Small intestine (tissue), 7 donors: Measurements from ENCODE around the gene MTHFD1. TPM values are rescaled to one million over a fixed set of nuclear protein-coding genes. Genes with fewer than 3 reads are reported as not detected.

Source experiments
- DNase-seq, 2 donors: peaks; one replicate each; pipeline versions ENCODE4 v3.0.0 to v3.0.0-alpha.2; 2013
- FAIRE-seq: peaks from 2 replicates; lab custom pipeline; 2012; peaks lifted over from hg19 to GRCh38; lab: Jason Lieb, UNC
- H3K27ac ChIP-seq, 3 donors: one replicate each; pipeline ENCODE4 v1.5.1; 2013; ENCODE audit warnings: low read length in 2 of 3, mild to moderate bottlenecking in 2 of 3, control low read depth in 1 of 3, inconsistent platforms in 1 of 3, low read depth in 1 of 3, moderate library complexity in 1 of 3
- H3K27me3 ChIP-seq, 3 donors: one replicate each; pipeline ENCODE4 v1.6.1; 2013; ENCODE audit warnings: low read length in 3 of 3, inconsistent platforms in 1 of 3; ENCODE audit not compliant: control insufficient read depth in 3 of 3, insufficient read depth in 3 of 3
- H3K36me3 ChIP-seq, 3 donors: one replicate each; pipeline ENCODE4 v1.6.1; 2013; ENCODE audit warnings: low read length in 3 of 3, inconsistent platforms in 1 of 3, low read depth in 1 of 3, mild to moderate bottlenecking in 1 of 3, moderate library complexity in 1 of 3; ENCODE audit not compliant: control insufficient read depth in 3 of 3, insufficient read depth in 2 of 3
- H3K4me1 ChIP-seq, 3 donors: one replicate each; pipeline ENCODE4 v1.6.1; 2013; ENCODE audit warnings: low read length in 2 of 3, inconsistent platforms in 1 of 3, low read depth in 1 of 3, mild to moderate bottlenecking in 1 of 3, moderate library complexity in 1 of 3; ENCODE audit not compliant: control insufficient read depth in 3 of 3, insufficient read depth in 2 of 3
- H3K4me3 ChIP-seq, 3 donors: one replicate each; pipeline ENCODE4 v1.5.1; 2013; ENCODE audit warnings: low read length in 3 of 3, control low read depth in 1 of 3, inconsistent platforms in 1 of 3, low read depth in 1 of 3, mild to moderate bottlenecking in 1 of 3, moderate library complexity in 1 of 3
- H3K9me3 ChIP-seq, 2 donors: one replicate each; pipeline ENCODE4 v1.6.1; 2013; ENCODE audit warnings: low read depth in 1 of 2, low read length in 1 of 2; ENCODE audit not compliant: control insufficient read depth in 2 of 2, insufficient read depth in 1 of 2
- WGBS, 3 donors: extraction: QIAGEN DNeasy Blood & Tissue Kit; methylation state at CpG; one replicate each; pipeline ENCODE4 v1.1.7; 2013; 5-methylcytosine and 5-hydroxymethylcytosine counted together
- polyA plus RNA-seq, 4 donors: library from polyadenylated mRNA; stranded (reverse) in 3 of 4; unstranded in 1 of 4; fragments of 200-250 nt in 3 of 4; fragments of 120-200 nt in 1 of 4; gene quantifications; one replicate each; pipeline versions ENCODE4 v1.2.1 to v1.2.3, GENCODE V29; 2013
- donor health status: healthy with polysubstance abuse.
- donor health status: control.
- donor health status: control.
- donor health status: Bipolar disorder and iron deficiency.
- donor health status: healthy.

Gene MTHFD1
- polyA plus RNA-seq, 4 donors = 12.4 to 62.2 (median 32.1) TPM

- Histone ChIP-seq H3K27ac (peak overlapping the region in 1 of 3 donors; percentile 37), H3K4me1 (peaks cover 0 to 30% (median 9%) of the 10 kb centered on the region in 3 donors), H3K9me3 (no peaks in the 10 kb centered on the region), H3K27me3 (no peaks in the 10 kb centered on the region), H3K36me3 (no peaks in the 10 kb centered on the region), H3K4me3 (no peak overlapping the region)
- DNase-seq = no peak
- no peak for FAIRE-seq
- WGBS, 3 donors = 53 to 73% (median 60%) methylated on average over 4 of the region's 4 CpGs
Measured at GRCh38 chr14:64507376-64508156, 119.4 kb downstream of the MTHFD1 start.

DNA sequence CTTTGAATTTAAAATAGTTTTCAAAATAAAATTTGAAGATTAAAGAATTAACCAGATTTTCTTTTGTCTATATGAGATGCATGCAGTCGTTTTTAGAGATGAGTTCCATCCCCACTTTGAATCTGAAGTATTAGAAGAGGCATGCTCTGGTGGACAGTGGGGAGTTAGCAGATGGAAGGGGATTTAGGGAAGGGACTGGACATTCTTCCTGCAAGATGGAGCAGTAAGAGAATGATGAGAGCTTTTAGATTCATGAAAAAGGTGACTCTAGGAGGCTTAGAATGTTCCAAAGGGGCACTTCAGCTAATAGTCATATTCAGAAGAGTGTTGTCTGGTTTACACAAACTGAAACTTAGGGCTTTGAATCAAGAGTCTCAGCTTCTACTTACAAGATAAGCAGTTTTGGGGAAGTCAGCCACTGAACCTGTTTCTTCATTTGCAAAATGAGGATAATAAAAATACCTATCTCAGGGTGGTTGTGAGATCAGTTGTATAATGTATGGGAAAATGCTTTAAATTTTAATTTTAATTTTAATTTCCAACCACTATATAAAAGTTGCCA is 120.1 kb downstream of the MTHFD1 start:
- FAIRE-seq = no peak

DNA sequence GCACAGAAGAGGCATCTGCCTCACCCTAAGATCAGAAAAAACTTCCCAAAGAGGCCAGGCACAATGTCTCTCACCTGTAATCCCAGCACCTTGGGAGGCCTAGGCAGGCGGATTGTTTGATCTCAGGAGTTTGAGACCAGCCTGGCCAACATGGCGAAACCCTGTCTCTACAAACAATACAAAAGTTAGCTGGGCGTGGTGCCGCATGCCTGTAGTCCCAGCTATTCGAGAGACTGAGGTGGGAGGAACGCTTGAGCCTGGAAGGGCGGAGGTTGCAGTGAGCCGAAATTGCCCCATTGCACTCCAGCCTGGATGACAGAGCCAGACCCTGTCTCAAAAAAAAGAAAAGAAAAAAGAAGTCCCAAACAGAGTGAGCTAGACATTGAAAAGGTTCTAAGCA is 120.9 kb downstream of the MTHFD1 start:
- 84 to 89% (median 87%) methylated on average over 8 of the region's 8 CpGs for WGBS, 3 donors
- no peaks in the 10 kb centered on the region for H3K9me3 ChIP-seq
- no peak overlapping the region for H3K27ac ChIP-seq
- DNase-seq = no peak
- H3K4me1 ChIP-seq = peaks cover 0 to 29% (median 8%) of the 10 kb centered on the region in 3 donors
- no peak for FAIRE-seq
- no peaks in the 10 kb centered on the region for H3K27me3 ChIP-seq
- no peak overlapping the region for H3K4me3 ChIP-seq
- H3K36me3 ChIP-seq = no peaks in the 10 kb centered on the region

More for the DNA sequence above, 120.1 kb downstream of the MTHFD1 start:
- no peaks in the 10 kb centered on the region for H3K9me3 ChIP-seq
- H3K4me1 ChIP-seq = peaks cover 0 to 29% (median 8%) of the 10 kb centered on the region in 3 donors
- no peak for DNase-seq
- H3K36me3 ChIP-seq = no peaks in the 10 kb centered on the region
- H3K27ac ChIP-seq = no peak overlapping the region
- no peak overlapping the region for H3K4me3 ChIP-seq
- 24 to 32% (median 32%) methylated on average over 1 of the region's 1 CpG for WGBS, 3 donors
- no peaks in the 10 kb centered on the region for H3K27me3 ChIP-seq

Other genes starting within 250 kb of the MTHFD1 start
- gene ESR2, start 94.0 kb upstream of the MTHFD1 start, polyA plus RNA-seq = under 1 TPM in 2 of 4 donors, not detected in 2; 0.19 to 0.58 TPM
- gene AKAP5, start 77.1 kb downstream of the MTHFD1 start, polyA plus RNA-seq = 1 to 10 TPM in 1 of 4 donors, under 1 TPM in 3; 0.27 to 6.9 (median 0.58) TPM
- gene ZBTB25, start 115.5 kb downstream of the MTHFD1 start, polyA plus RNA-seq = 10 to 100 TPM in 1 of 4 donors, 1 to 10 TPM in 1, under 1 TPM in 2; 0.81 to 11.4 (median 1.7) TPM
- gene ZBTB1, start 116.4 kb downstream of the MTHFD1 start, polyA plus RNA-seq = 10 to 100 TPM in 2 of 4 donors, 1 to 10 TPM in 2; 6.2 to 44.2 (median 10.8) TPM
- 10 to 100 TPM in 2 of 4 donors, 1 to 10 TPM in 2; 1.4 to 14.5 (median 6.2) TPM for gene HSPA2, start 152.4 kb downstream of the MTHFD1 start, polyA plus RNA-seq
- 1 to 10 TPM; 1.6 to 7.8 (median 4.9) TPM for gene PPP1R36, start 161.6 kb downstream of the MTHFD1 start, polyA plus RNA-seq